Loucy (cell line): Measurements from ENCODE around the gene PARD3B.

Source experiments
- H2AFZ ChIP-seq: fragments of 200-600 bp; sonication (generic); 2 replicates; pipeline ENCODE4 v1.6.0; 2016; ENCODE audit warnings: antibody characterized with exemption, mild to moderate bottlenecking, low read length, moderate library complexity
- H3F3A ChIP-seq: fragments of 200-600 bp; 2 replicates; pipeline ENCODE4 v1.6.0; 2016; ENCODE audit warnings: antibody characterized with exemption, low read depth, mild to moderate bottlenecking
- H3K27me3 ChIP-seq: fragments of 200-600 bp; sonication (generic); 2 replicates; pipeline ENCODE4 v1.6.1; 2014; ENCODE audit warnings: low read length, mild to moderate bottlenecking; ENCODE audit not compliant: insufficient read depth, poor library complexity, severe bottlenecking
- H3K36me3 ChIP-seq: fragments of 200-600 bp; sonication (generic); 2 replicates; pipeline ENCODE4 v1.6.1; 2016; ENCODE audit warnings: low read length; ENCODE audit not compliant: insufficient read depth
- H3K4me1 ChIP-seq: fragments of 200-600 bp; sonication (generic); 2 replicates; pipeline ENCODE4 v1.5.1; 2014; ENCODE audit warnings: low read length, mild to moderate bottlenecking; ENCODE audit not compliant: insufficient read depth, poor library complexity, severe bottlenecking
- H3K4me2 ChIP-seq: fragments of 200-600 bp; sonication (generic); 2 replicates; pipeline ENCODE4 v1.6.0; 2014; ENCODE audit warnings: antibody characterized with exemption, low read length, low read depth, mild to moderate bottlenecking; ENCODE audit not compliant: poor library complexity, severe bottlenecking
- H3K4me3 ChIP-seq: fragments of 200-600 bp; sonication (generic); 2 replicates; pipeline ENCODE4 v1.5.1; 2014; ENCODE audit warnings: low read length, mild to moderate bottlenecking, mixed read lengths; ENCODE audit not compliant: poor library complexity, severe bottlenecking
- H3K79me2 ChIP-seq: fragments of 200-600 bp; sonication (generic); 2 replicates; pipeline ENCODE4 v1.6.1; 2014; ENCODE audit warnings: low read length; ENCODE audit not compliant: insufficient read depth
- H3K9ac ChIP-seq: fragments of 200-600 bp; sonication (generic); 2 replicates; pipeline ENCODE4 v1.6.0; 2014; ENCODE audit warnings: mild to moderate bottlenecking, low read depth, low read length, moderate library complexity; ENCODE audit not compliant: poor library complexity, severe bottlenecking
- H3K9me2 ChIP-seq: fragments of 200-600 bp; sonication (generic); replicated peaks from 2 replicates; pipeline ENCODE4 v1.6.1; 2016; ENCODE audit warnings: low read depth, low read length, mixed read lengths
- H3K9me3 ChIP-seq: fragments of 200-600 bp; sonication (generic); 2 replicates; pipeline ENCODE4 v1.6.1; 2014; ENCODE audit warnings: mild to moderate bottlenecking, antibody characterized with exemption, low read length, low read depth; ENCODE audit not compliant: insufficient read depth
- H4K20me1 ChIP-seq: fragments of 200-600 bp; sonication (generic); 2 replicates; pipeline ENCODE4 v1.6.0; 2014; ENCODE audit warnings: antibody characterized with exemption, low read length, mild to moderate bottlenecking; ENCODE audit not compliant: insufficient read depth, poor library complexity, severe bottlenecking
- EZH2phosphoT487 ChIP-seq: fragments of 200-600 bp; IDR thresholded peaks from 2 replicates; pipeline ENCODE4 v1.6.1; 2018; ENCODE audit warnings: antibody characterized with exemption, mild to moderate bottlenecking, moderate library complexity, borderline replicate concordance
- TF ChIP-seq, protein P1 (sequence below): fragments of 200-600 bp; sonication (generic); conservative IDR thresholded peaks from 2 replicates; pipeline ENCODE4 v1.5.1; 2014; ENCODE audit warnings: mild to moderate bottlenecking, antibody characterized with exemption, low read length

Gene PARD3B

DNA sequence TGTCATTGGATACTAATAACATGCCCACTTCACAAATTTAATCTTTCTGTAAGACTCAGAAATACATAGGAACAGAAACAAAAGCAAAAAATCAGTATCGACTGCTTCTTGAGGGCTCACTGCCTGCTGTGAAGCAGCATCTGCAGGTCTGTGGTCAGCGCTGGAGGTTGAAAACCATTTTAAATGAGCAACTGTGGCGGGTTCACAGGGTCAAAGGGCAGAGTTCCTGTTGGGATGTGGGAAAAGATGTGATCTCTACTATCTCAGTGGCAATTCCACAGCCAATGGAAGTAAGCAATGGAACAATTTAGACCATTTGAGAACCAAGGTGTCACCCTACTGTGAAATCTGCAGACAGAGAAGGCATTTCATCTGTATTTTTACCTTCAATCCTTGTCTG is 468.3 kb downstream of the PARD3B start:
- H3K9me3 ChIP-seq, result no peaks in the 10 kb centered on the region
- H2AFZ ChIP-seq, result no peak overlapping the region
- no peaks in the 10 kb centered on the region for H3K36me3 ChIP-seq
- H3K79me2 ChIP-seq, result no peaks in the 10 kb centered on the region
- no peaks in the 10 kb centered on the region for H3K27me3 ChIP-seq
- peaks cover 14% of the 10 kb centered on the region for H3K4me1 ChIP-seq
- no peaks in the 10 kb centered on the region for H4K20me1 ChIP-seq
- H3F3A ChIP-seq, result no peaks in the 10 kb centered on the region
- TF ChIP-seq, protein P1, sequence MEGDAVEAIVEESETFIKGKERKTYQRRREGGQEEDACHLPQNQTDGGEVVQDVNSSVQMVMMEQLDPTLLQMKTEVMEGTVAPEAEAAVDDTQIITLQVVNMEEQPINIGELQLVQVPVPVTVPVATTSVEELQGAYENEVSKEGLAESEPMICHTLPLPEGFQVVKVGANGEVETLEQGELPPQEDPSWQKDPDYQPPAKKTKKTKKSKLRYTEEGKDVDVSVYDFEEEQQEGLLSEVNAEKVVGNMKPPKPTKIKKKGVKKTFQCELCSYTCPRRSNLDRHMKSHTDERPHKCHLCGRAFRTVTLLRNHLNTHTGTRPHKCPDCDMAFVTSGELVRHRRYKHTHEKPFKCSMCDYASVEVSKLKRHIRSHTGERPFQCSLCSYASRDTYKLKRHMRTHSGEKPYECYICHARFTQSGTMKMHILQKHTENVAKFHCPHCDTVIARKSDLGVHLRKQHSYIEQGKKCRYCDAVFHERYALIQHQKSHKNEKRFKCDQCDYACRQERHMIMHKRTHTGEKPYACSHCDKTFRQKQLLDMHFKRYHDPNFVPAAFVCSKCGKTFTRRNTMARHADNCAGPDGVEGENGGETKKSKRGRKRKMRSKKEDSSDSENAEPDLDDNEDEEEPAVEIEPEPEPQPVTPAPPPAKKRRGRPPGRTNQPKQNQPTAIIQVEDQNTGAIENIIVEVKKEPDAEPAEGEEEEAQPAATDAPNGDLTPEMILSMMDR, result no peak
- TF ChIP-seq EZH2phosphoT487, result no peak
- H3K4me2 ChIP-seq, result no peak overlapping the region
- H3K9ac ChIP-seq, result no peak overlapping the region
- H3K9me2 ChIP-seq, result no peaks in the 10 kb centered on the region
- no peak overlapping the region for H3K4me3 ChIP-seq

DNA sequence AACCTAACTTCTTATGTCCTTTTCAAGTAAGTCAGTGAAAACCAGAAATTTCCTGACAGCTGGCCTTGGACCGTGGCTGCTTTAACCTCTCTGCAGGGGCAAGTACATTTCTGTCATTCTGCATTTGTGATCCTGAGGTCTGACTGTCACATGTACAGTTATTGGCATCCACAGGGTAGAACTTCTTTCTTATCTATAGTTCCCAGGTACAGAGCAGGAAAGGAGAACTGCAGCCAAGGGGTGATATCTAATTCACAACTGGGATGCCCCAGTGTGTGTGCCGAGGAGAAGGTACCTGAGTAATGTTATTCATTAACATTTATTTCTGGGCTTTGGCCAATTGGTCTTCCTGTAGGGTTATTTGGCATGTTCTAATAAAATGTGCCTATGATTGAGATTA is 468.9 kb downstream of the PARD3B start:
- Histone ChIP-seq H2AFZ (no peak overlapping the region), H3K79me2 (no peaks in the 10 kb centered on the region), H3K4me2 (no peak overlapping the region), H3K9me3 (no peaks in the 10 kb centered on the region), H3K36me3 (no peaks in the 10 kb centered on the region), H3K4me1 (peaks cover 14% of the 10 kb centered on the region), H3K4me3 (no peak overlapping the region), H3K9me2 (no peaks in the 10 kb centered on the region), H4K20me1 (no peaks in the 10 kb centered on the region), H3K27me3 (no peaks in the 10 kb centered on the region), H3K9ac (no peak overlapping the region), H3F3A (no peaks in the 10 kb centered on the region)
- no peak for TF ChIP-seq EZH2phosphoT487
- TF ChIP-seq, protein P1, result no peak

DNA sequence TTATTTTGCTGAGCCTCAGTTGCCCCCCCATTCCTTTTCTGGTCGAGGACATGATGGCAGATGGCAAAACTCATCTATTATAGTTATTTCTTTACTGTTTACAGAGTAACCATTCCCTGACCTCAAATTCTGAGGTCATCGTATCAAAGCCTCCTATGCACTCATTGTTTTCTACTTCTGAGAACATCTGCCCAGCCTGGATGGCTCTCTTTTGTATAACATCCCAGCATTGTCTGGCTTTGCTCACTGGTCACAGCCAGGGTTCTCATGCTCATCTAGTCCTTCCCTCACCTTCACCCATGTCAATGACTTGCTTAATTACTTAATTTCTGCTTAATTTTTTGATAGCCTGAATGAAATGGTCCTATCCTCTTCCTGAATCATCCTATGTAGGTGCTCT is 472.1 kb downstream of the PARD3B start:
- no peaks in the 10 kb centered on the region for H3K79me2 ChIP-seq
- H3K9me3 ChIP-seq, result no peaks in the 10 kb centered on the region
- H3F3A ChIP-seq, result no peaks in the 10 kb centered on the region
- H4K20me1 ChIP-seq, result no peaks in the 10 kb centered on the region
- H3K9ac ChIP-seq, result no peak overlapping the region
- no peaks in the 10 kb centered on the region for H3K9me2 ChIP-seq
- no peaks in the 10 kb centered on the region for H3K36me3 ChIP-seq
- TF ChIP-seq EZH2phosphoT487, result no peak
- TF ChIP-seq, protein P1, result no peak
- peaks cover 14% of the 10 kb centered on the region for H3K4me1 ChIP-seq
- no peak overlapping the region for H3K4me2 ChIP-seq
- H2AFZ ChIP-seq, result no peak overlapping the region
- H3K4me3 ChIP-seq, result no peak overlapping the region
- H3K27me3 ChIP-seq, result no peaks in the 10 kb centered on the region
